ENCODE results near the gene KLRC4.

- TF ChIP-seq ZNF114 (CRISPR knock-in tag; IDR thresholded peaks at IDR 0.05), result no peak
- no peak for TF ChIP-seq EZH2phosphoT487 (IDR thresholded peaks at IDR 0.05; ENCODE audit: unreplicated experiment)
- TF ChIP-seq, protein P1, sequence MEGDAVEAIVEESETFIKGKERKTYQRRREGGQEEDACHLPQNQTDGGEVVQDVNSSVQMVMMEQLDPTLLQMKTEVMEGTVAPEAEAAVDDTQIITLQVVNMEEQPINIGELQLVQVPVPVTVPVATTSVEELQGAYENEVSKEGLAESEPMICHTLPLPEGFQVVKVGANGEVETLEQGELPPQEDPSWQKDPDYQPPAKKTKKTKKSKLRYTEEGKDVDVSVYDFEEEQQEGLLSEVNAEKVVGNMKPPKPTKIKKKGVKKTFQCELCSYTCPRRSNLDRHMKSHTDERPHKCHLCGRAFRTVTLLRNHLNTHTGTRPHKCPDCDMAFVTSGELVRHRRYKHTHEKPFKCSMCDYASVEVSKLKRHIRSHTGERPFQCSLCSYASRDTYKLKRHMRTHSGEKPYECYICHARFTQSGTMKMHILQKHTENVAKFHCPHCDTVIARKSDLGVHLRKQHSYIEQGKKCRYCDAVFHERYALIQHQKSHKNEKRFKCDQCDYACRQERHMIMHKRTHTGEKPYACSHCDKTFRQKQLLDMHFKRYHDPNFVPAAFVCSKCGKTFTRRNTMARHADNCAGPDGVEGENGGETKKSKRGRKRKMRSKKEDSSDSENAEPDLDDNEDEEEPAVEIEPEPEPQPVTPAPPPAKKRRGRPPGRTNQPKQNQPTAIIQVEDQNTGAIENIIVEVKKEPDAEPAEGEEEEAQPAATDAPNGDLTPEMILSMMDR (conservative IDR thresholded peaks at IDR 0.05; ENCODE audit: low read depth in 2 of 2), result no peak
- no peak for TF ChIP-seq NANOG (IDR thresholded peaks at IDR 0.05; ENCODE audit: borderline replicate concordance)
- no peak for TF ChIP-seq POLR2AphosphoS5 (IDR thresholded peaks at IDR 0.05; ENCODE audit: low read depth)
- no peak for TF ChIP-seq CREB1 (CRISPR knock-in tag; IDR thresholded peaks at IDR 0.05; ENCODE audit: low read depth)
- TF ChIP-seq EZH2 (IDR thresholded peaks at IDR 0.05; ENCODE audit: low read depth, unreplicated experiment), result no peak
- TF ChIP-seq, protein P2, sequence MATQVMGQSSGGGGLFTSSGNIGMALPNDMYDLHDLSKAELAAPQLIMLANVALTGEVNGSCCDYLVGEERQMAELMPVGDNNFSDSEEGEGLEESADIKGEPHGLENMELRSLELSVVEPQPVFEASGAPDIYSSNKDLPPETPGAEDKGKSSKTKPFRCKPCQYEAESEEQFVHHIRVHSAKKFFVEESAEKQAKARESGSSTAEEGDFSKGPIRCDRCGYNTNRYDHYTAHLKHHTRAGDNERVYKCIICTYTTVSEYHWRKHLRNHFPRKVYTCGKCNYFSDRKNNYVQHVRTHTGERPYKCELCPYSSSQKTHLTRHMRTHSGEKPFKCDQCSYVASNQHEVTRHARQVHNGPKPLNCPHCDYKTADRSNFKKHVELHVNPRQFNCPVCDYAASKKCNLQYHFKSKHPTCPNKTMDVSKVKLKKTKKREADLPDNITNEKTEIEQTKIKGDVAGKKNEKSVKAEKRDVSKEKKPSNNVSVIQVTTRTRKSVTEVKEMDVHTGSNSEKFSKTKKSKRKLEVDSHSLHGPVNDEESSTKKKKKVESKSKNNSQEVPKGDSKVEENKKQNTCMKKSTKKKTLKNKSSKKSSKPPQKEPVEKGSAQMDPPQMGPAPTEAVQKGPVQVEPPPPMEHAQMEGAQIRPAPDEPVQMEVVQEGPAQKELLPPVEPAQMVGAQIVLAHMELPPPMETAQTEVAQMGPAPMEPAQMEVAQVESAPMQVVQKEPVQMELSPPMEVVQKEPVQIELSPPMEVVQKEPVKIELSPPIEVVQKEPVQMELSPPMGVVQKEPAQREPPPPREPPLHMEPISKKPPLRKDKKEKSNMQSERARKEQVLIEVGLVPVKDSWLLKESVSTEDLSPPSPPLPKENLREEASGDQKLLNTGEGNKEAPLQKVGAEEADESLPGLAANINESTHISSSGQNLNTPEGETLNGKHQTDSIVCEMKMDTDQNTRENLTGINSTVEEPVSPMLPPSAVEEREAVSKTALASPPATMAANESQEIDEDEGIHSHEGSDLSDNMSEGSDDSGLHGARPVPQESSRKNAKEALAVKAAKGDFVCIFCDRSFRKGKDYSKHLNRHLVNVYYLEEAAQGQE (IDR thresholded peaks at IDR 0.05; ENCODE audit: unreplicated experiment), result no peak
- TF ChIP-seq JUNB (IDR thresholded peaks at IDR 0.05; ENCODE audit: unreplicated experiment), result no peak
- TF ChIP-seq ZNF462 (CRISPR knock-in tag; IDR thresholded peaks at IDR 0.05), result no peak
- TF ChIP-seq, protein P3, sequence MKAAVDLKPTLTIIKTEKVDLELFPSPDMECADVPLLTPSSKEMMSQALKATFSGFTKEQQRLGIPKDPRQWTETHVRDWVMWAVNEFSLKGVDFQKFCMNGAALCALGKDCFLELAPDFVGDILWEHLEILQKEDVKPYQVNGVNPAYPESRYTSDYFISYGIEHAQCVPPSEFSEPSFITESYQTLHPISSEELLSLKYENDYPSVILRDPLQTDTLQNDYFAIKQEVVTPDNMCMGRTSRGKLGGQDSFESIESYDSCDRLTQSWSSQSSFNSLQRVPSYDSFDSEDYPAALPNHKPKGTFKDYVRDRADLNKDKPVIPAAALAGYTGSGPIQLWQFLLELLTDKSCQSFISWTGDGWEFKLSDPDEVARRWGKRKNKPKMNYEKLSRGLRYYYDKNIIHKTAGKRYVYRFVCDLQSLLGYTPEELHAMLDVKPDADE (IDR thresholded peaks at IDR 0.05), result no peak
- TF ChIP-seq ZNF331 (CRISPR knock-in tag; IDR thresholded peaks at IDR 0.05; ENCODE audit: low read depth), result no peak
- TF ChIP-seq STAT1 (IDR thresholded peaks at IDR 0.05; ENCODE audit: unreplicated experiment), result no peak
These were observed 45.4 kb downstream of the KLRC4 start for GRCh38 chr12:10363914-10364814.

All from GM23338 (cell line).